Medulla oblongata (tissue), 1 donor: ENCODE measurements around the gene CHRNA4.

Source experiments
- DNase-seq: peaks from one replicate; pipeline ENCODE4 v3.0.0-alpha.2; 2015; ENCODE audit errors: extremely low spot score

Gene CHRNA4

DNA sequence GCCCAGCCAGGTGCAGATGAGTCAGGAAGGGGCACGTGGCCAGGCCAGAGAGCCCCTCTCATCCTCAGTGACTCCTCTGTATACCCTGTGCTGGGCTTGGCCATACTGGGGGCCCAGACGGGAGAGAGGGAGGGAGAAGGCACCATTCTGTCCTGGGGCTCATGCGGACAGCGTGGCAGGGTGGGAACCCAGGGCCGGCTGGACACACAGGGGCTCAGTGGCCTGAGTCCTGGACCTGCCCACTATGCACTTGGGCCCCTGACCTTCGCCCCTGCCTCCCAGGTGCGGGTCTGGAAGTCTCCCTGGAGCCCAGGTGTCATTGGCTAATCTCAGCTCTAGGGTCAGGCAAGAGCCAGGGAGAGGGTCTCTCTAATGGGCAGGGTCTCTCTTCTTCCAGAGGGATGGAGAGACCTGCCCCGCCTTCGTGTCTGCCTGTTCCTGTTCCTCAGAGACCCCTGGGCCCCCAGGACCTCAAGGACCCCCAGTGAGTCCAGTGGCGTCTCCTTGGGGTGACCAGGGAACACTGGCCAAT lies 40.5 kb downstream of the CHRNA4 start:
- no peak for DNase-seq

DNA sequence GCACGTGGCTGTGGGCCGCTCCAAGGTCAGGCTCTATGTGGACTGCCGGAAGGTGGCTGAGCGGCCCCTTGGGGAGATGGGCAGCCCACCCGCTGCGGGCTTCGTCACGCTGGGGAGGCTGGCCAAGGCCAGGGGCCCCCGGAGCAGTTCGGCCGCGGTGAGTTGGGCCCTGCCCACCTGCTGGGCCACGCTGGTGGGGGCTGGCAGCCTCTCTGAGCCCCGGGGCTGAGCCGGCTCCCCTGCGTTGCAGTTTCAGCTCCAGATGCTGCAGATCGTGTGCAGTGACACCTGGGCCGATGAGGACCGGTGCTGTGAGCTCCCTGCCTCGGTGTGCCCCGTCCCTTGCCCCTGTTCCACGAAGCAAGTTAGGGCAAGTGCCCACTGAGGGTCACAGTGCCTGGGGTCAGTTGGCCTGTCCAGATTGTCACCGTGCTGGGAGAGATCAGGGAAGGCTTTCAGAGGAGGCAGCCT lies 41.1 kb downstream of the CHRNA4 start:
- no peak for DNase-seq

DNA sequence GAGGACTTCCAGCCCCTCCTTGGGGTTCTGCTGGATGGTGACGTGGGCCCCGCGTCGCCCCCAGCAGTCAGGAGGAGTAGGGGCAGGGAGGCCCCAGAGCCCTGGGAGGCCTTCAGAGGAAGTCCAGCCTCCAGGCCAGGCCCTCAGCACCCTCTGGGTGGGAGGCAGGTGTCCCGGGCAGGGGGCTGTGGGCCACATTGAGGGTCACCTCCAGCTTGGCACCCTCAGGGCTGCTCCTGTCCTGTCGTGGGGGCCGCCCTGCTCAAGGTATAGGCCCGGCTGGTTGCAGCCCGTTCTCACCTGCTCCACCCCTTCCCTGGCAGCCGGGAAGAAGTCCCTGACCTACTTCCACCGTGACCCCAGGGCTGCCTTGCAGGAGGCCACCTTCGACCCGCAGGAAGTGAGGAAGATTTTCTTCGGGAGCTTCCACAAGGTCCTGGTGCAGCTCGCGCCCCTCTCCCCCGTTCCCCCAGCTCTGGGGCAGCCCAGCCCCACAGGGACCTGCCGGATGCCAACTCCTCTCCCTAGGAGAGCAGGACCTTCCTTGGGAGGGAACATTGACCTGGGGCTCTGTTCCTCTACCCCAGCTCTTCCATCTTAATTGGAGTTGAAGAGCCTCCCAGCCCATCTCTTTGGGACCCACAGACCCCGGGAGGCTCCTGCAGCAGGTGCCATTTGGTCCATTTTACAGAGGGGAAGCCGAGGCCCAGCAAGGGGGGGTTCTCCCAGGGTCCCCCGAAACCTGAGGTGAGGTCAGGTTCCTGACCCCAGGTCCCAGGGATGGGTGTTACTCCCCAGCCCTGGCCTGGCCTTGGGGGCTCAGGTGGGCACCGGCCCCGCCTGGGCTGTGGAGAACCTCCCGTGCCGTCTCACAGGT lies 41.7 kb downstream of the CHRNA4 start:
- DNase-seq = no peak

DNA sequence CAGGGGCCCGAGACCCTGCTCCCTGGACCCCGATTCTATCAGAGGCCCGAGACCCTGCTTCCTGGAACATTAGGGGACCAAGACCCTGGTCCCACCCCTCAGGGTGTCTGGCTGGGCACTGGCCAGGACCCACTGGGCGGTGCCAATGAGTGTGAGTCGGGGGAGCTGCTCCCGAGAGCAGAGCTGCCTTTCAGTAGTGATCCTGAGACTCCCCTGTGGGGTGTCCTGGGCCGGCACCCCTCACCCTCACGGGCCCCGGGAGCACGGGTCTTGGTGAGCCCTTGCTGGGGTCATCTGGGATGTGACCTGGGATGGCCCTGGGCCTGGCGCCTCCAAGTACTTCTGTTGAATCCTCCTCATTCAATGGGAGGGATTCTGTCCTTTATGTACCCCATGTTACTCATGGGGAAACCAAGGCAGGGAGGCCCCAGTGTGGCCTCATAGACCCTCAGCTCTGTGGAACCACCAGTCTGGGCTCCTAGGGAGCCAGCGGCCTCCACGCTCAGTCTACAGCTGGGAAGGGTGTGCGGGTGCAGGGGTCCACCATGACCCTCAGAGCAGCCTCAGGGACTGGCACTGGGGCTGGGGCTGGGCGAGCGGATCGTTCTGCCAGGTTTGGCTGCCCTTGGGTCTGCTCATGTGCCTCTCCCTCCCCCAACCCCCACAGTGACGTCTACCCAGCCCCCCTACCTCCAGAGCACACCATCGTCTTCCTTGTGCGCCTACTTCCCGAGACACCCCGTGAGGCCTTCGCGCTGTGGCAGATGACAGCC lies 42.6 kb downstream of the CHRNA4 start:
- DNase-seq = no peak

DNA sequence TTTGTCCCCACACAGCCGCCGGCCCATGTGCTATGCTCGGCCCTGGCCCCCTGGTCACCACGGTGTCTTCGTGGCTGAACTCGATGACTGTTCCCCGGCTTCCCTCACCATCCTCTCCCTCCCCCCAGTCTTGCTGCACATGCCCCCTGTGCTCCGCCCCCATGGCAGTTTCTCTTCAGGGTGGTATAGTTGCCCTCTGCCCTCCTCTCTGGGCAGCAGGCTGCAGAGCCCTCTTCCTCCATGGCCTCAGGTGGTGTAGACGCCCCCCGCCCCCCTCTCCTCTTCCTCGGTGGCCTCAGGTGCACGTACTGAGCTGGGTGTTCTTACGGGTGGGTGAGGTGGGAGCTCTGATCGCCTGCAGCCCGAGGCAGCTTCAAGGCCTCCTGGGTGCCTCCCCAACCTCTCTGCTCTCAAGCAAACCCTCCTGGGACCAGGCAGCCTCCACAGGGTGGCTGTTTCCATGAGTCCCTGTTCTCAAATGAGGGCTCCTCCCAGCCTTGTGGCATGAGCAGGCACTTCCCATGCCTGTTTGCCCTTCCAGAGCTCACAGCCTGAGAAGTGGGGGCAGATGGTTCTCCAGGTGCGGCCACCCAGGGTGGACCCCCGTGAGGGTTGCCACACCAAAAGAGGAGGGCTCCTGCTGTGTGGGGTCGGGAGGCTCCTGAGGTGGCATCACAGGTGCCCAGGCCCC lies 43.4 kb downstream of the CHRNA4 start:
- DNase-seq = no peak

DNA sequence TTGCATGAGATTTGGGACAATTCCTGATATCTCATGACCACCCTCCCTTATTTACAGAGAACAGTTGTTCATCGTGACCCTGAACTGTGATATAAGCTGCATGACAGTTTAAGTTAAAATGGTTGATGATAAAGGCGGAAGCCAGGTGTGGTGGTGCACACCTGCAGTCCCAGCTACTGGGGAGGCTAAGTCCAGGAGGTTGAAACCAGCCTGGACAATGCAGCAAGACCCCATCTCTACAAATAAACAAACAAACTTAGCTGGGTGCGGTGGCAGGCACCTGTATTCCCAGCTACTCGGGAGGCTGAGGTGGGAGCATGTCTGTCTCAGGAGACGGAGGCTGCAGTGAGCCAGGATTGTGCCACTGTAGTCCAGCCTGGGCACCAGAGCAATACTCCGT lies 44.1 kb downstream of the CHRNA4 start:
- DNase-seq = no peak

DNA sequence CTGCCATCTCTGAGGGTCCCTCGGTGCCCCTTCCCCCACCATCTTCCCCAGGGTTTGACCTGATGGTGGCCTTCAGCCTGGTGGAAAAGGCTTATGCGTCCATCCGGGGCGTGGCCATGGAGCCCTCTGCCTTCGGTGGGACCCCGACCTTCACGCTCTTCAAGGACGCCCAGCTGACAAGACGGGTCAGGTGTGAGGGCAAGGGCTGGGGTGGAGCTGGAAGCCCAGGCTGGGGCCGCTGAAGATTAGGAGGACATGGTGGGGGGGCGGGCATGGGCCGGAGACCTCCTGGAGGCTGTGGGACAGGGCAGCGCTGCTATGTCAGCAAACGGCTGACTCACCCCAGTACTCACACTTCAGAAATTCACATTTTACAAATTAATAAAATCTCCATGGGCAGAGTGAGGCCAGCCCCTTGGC lies 44.6 kb downstream of the CHRNA4 start:
- DNase-seq = no peak

DNA sequence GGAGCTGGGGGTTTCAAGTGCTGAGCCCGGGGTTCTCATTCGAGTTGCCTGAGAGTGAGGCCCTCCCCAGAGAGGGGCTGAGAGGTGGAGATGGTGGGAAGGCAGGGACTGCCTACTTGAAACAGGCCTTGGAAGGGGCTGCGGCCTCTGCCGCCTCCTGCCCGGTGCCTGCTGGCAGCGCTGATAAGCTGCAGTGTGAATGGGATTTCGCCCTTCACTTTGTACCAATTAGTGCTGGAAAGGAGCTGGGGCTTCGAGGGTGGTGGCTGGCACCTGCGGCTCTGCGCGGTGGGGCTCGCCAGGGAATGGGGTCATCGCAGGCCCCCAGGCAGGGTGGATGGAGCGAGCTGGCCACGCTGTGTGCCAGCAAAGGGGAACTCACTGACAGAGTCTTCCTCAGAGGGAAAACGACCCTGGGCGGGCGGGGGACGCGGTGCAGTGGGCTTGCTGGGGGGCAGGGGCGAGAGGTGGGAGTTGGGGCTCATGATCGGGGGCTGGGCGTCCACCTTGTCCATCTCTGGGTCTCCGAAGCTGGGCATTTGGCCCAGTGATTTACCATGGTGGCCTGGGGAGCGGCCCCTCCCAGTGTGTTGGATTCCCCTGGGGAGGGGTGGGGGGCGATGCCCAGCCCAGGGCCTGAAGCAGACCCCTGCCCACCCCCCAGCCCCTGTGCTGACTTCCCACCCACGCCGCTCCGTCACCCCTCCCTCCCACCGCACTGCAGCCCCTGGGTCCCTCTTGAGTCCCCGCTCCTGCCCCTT lies 45.2 kb downstream of the CHRNA4 start:
- DNase-seq = no peak

DNA sequence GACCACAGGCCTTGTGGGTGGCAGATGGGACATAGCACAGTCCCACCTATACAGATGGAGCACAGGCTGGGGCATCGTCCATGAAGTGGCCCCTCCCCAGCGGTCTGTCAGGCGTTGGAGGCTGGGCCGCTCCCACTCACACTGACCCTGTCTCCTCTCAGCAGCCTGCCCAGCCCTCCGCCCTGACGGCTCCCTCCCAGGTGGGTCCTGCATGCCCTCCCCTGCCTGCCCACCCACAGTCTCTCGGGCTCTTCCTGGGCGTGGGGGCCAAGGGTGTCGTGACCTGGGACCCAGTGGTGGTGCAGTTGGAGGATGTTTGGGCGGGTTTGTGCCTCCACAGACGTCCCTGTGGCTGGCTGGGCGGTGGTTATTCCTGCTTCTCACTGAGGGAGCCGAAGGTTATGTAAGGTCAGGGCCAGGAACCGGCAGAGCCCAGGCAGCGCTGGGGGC lies 45.9 kb downstream of the CHRNA4 start:
- no peak for DNase-seq

DNA sequence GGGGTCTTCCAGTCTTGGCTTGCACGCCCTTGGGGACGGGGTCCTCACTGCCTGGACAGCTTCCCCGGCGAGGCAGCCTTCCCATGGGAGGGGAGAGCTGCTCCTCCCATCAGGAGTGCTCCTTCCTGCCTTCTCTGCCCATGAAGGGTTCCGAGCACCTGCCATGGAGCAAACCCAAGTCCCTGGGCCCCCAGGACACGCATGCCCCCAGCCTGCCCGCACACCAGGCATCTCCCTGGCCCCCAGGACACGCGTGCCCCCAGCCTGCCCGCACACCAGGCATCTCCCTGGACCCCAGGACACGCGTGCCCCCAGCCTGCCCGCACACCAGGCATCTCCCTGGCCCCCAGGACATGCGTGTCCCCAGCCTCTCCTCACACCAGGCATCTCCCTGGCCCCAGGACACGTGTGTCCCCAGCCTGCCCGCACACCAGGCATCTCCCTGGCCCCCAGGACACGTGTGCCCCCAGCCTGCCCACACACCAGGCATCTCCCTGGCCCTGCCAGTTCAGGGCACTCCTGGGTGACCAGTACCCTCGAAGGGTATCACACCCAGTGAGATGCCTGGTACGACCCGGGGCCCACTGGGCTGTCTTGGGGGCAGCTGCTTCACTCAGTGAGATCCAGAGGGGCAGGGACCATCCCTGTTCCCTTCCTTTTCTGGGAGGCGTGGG lies 46.4 kb downstream of the CHRNA4 start:
- no peak for DNase-seq

DNA sequence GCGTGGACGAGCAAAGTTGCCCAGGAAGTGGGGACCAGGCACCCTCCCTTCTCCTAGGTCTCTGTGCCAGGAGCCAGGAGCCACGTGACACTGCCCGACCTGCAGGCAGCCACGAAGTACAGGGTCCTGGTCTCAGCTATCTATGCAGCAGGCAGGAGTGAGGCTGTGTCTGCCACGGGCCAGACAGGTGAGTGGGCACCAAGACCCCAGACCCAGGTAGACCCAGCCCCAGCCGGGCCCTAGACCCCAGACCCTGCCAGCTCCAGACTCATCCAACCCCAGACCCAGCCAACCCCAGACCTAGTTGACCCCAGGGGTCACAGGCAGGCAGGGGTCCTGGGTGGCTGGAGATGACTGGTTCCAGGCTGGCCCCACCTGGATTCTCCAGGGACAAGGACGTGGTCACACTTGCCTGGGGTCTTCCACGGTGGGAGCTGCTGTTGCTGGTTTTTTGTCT lies 47.1 kb downstream of the CHRNA4 start:
- peak; percentile 18 for DNase-seq

DNA sequence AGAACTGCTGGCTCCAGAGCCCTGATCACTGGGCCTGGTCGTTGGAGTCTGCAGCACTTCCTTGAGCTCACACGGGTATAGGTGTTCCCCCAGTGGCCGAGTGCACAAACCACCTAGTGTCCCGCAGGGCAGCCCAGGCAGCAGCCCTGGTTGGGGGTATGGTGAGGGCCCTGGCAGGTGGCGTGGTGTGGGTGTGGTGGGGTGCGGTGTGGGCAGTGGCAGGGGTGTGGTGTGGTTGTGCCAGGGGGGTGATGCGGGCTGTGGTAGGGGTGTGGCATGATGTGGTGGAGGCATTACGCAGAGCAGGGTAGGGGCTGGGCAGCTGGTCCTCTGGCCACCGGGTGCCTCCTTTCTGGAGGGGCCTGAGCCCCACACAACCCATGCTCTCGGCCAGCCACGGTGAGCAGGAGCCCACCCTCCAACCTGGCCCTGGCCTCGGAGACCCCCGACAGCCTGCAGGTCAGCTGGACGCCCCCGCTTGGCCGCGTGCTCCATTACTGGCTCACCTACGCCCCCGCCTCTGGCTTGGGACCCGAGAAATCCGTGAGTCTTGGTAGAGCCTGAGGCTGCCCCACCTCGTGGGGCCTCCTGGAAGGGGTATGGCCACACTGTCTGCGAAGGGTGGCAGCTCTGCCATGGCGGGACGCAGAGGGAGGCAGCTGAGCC lies 47.7 kb downstream of the CHRNA4 start:
- no peak for DNase-seq

DNA sequence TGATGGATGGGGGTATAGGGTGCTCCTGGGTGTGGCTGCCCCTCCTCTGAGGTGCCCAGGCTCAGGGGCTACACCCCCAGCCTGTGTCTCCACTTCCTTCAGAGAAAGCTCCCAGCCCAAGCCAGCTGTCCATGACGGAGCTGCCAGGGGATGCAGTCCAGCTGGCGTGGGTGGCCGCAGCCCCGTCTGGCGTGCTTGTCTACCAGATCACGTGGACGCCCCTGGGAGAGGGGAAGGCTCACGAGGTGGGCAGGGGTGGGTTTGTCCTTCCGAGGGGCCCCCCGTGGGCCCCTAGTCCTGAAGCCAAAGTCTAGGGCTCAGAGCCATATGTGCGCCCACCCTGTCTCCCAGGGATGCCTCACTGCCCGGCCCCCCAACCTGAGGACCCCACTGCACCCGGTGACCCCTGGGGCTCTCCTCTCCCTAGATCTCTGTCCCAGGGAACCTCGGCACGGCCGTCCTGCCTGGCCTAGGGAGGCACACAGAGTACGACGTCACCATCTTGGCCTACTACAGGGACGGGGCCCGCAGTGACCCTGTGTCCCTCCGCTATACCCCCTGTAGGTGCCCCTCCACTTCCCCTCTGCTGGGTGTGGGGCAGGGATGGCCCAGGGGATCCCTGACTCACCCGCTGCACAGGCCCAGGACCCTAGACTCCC lies 48.3 kb downstream of the CHRNA4 start:
- no peak for DNase-seq

DNA sequence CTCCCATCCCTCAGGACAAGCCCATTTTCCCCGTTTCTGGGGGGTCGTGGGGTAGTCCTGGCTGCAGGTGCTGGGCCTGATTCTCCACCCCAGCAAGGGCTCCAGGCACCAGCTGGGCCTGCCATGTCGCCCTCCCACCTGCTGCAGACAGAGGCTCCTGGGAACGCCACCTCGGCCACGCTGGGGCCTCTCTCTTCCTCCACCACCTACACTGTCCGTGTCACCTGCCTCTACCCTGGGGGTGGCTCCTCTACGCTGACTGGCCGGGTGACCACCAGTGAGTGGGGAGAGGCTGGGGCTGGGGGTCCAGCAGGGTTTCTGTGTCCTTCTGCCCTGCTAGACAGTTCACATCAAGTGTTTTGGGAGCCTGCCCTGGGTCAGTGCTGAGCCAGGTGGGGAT lies 48.9 kb downstream of the CHRNA4 start:
- no peak for DNase-seq

DNA sequence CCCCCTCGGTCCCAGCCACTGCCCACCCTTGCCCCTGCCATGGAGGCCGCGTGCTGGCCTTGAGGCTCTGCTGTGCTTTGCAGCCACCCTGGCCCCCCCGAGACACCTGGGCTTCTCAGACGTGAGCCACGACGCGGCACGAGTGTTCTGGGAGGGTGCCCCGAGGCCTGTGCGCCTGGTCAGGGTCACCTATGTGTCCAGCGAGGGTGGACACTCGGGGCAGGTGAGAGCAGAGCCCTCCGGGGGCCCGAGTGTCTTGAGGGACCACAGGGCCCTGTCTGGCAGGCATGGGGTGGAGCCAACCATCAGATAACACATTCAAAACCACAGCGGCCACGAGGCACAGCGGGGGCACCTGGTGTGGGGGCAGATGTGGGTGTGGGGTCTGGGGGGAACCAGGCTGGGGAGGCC lies 49.3 kb downstream of the CHRNA4 start:
- no peak for DNase-seq

DNA sequence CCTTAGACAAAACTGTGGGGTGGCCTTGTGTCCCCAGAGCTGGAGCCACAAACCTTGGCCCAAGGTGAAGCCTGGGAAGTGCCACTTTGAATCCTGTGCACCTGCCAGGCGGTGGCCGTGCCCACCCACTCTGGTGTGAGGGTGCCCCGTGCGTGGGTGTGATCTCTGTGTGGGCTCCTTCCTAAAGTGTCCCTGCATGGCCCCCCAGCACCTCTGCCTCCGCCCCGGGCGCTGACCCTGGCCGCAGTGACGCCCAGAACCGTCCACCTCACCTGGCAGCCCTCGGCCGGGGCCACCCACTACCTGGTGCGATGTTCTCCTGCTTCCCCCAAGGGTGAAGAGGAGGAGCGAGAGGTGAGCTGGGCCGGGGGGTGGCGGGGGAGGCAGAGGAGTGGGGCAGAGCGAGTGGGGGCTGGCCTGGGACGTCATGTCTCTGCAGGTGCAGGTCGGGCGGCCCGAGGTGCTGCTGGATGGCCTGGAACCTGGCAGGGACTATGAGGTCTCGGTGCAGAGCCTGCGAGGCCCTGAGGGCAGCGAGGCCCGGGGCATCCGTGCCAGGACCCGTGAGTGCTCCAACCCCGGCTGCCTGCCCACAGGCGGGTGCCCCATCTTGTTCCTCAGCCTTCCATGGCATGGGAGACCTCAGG lies 49.8 kb downstream of the CHRNA4 start:
- DNase-seq = no peak

DNA sequence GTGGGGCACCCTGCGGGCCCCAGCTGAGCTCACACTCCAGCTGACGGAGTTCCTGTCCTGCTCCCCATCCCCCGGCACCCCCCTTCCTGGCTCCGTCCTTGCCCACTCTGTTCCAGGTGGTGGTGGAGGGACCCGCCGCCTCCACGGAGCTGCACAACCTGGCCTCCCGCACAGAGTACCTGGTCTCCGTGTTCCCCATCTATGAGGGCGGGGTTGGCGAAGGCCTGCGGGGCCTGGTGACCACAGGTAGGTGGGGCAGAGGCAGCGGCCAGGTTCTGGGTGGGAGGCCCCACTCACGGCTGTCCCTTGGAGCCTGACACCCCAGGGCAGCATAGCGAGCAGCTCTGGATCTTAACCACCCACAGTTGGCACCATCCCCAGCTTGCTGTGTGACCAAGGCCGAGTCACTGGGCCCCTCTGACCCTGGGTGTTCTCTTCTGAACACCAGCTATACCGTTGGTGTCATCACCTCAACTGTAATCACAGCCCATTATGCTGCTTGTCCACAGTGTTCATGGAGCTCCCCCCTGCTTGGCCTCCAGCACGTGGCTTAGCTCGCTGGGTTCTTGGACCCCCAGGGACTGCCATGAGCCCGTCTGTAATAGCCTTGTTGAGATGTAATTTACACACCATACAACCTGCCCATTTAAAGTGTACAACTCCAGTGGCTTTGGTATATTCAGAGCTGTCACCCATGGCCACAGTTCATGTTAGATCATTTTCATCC lies 50.7 kb downstream of the CHRNA4 start:
- no peak for DNase-seq
